Pancreas (tissue), 10 donors: ENCODE data around the gene PRRX2. TPM values are rescaled to one million over a fixed set of nuclear protein-coding genes. Genes with fewer than 3 reads are reported as not detected.

Source experiments
- ATAC-seq, 4 donors: fragments of 200-7000 bp; cut with Tn5 transposase; one replicate each; pipeline versions ENCODE4 v1.8.0 to v1.9.1; 2020; ENCODE audit warnings: mild to moderate bottlenecking in 4 of 4, moderate library complexity in 4 of 4
- DNase-seq, 6 donors: peaks; one replicate each; pipeline ENCODE4 v3.0.0-alpha.2; 2020
- FAIRE-seq: peaks from 2 replicates; lab custom pipeline; 2012; peaks lifted over from hg19 to GRCh38; lab: Jason Lieb, UNC
- H3K27ac ChIP-seq, 4 donors: fragments of 200-600 bp; sonication (generic); 1 replicate in 3 of 4; 2 replicates in 1 of 4; pipeline versions ENCODE4 v1.5.0 to v1.8.0; 2020
- H3K27me3 ChIP-seq, 4 donors: fragments of 200-600 bp; one replicate each; pipeline ENCODE4 v1.8.0; 2021
- H3K36me3 ChIP-seq, 3 donors: fragments of 200-600 bp; sonication (generic) in 1 of 3; one replicate each; pipeline versions ENCODE4 v1.5.0 to v1.8.0; 2020 to 2021
- H3K4me1 ChIP-seq, 3 donors: fragments of 200-600 bp; one replicate each; pipeline ENCODE4 v1.8.0; 2021
- H3K4me3 ChIP-seq, 4 donors: fragments of 200-600 bp; sonication (generic) in 2 of 4; one replicate each; pipeline versions ENCODE4 v1.5.0 to v1.8.0; 2020 to 2021
- H3K9me3 ChIP-seq, 4 donors: fragments of 200-600 bp; one replicate each; pipeline ENCODE4 v1.8.0; 2021
- CTCF ChIP-seq, 4 donors: fragments of 200-600 bp; sonication (generic) in 3 of 4; IDR thresholded peaks; one replicate each; pipeline versions ENCODE4 v1.5.0 to v1.8.0; 2021; ENCODE audit warnings: antibody characterized with exemption in 4 of 4
- WGBS, 2 donors: extraction: QIAGEN DNeasy Blood & Tissue Kit; methylation state at CpG; one replicate each; pipeline ENCODE4 v1.1.7; 2013; 5-methylcytosine and 5-hydroxymethylcytosine counted together
- intact Hi-C, 3 donors: fragments of 100-400 bp; cut with DNase I; formaldehyde crosslinking; loops; one replicate each; pipeline versions ENCODE4 v1.11.1 to v1.14.2; 2022
- polyA plus RNA-seq, 2 donors: library from polyadenylated mRNA; stranded (reverse); fragments of 200-250 nt; gene quantifications; one replicate each; pipeline ENCODE4 v1.2.3, GENCODE V29; 2013
- total RNA-seq, 6 donors: library from RNA; stranded (reverse); fragmentation: NEBNext Ultra II Directional in 4 of 6; extraction: Animal tissue kit (Norgen Biotek cat#: 25700) in 4 of 6; gene quantifications; one replicate each; pipeline versions ENCODE4 v1.2.1 to v1.2.4, GENCODE V29; 2021 to 2023
- donor health status: healthy with polysubstance abuse.
- donor health status: DM: no; HTN: no; CAD: no; lungs with moderate emphysema.
- donor health status: DM: no; HTN: no; CAD: no.
- donor health status: control.
- donor health status: control.
- donor health status: Bipolar disorder and iron deficiency.
- donor health status: DM: yes; HTN: yes; CAD: no.
- donor health status: DM: no; HTN: no; CAD: no.
- donor health status: DM: no; HTN: no; CAD: no.
- donor health status: DM: yes; HTN: yes; CAD: no.

PRRX2 gene
- total and polyA plus RNA-seq, 8 donors = 0.16 to 2.0 (median 0.64) TPM; not detected in 1

DNA sequence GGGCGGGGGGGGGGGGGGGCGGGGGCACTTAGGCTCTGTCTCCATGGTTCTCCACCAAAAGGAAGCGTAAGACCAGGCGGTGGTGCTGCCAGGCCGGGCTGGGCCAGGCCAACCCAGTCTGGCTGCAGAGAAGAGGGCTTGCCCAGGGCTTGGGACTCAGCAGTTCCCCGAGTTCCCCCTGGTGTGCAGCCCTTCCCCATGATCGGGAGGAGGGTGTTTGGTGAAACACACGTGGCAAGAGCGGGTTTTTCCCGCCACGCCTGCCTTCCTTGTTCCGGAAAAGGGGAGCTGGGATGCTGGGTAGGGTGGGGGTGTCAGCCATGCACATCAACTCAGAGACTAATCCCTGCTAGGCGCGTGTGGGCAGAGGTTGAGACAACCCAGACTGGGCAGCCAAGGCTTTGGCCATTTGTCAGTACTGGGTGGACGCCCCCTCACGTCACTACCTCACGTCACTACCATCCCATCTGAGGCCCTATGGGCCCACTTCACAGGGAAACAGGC is 32.9 kb downstream of the PRRX2 start:
- WGBS, 2 donors = 32 to 33% methylated on average over 12 to 16 of the region's 17 CpGs
- FAIRE-seq (no peak), ATAC-seq (peak in 2 of 4 donors; percentile 43 to 56), DNase-seq (peak in 1 of 6 donors; percentile 29)
- no peak overlapping the region for H3K4me3 ChIP-seq
- H3K27me3 ChIP-seq = peaks cover 0 to 5% (median 0%) of the 10 kb centered on the region in 4 donors
- TF ChIP-seq CTCF (IDR thresholded peaks at IDR 0.05) = no peak
- intact Hi-C loops = no loop called here
- no peak overlapping the region for H3K27ac ChIP-seq
- H3K36me3 ChIP-seq = no peaks in the 10 kb centered on the region
- no peaks in the 10 kb centered on the region for H3K9me3 ChIP-seq
- H3K4me1 ChIP-seq = peaks cover 0 to 8% (median 5%) of the 10 kb centered on the region in 3 donors

GRCh38 chr9:129701054-129701453 is 35.6 kb downstream of the PRRX2 start:
- peaks cover 0 to 5% (median 0%) of the 10 kb centered on the region in 4 donors for H3K27me3 ChIP-seq
- no peak overlapping the region for H3K27ac ChIP-seq
- WGBS, 2 donors = 58 to 62% methylated on average over 11 of the region's 11 CpGs
- H3K4me1 ChIP-seq = peaks cover 0 to 8% (median 5%) of the 10 kb centered on the region in 3 donors
- no peak for DNase-seq
- H3K9me3 ChIP-seq = no peaks in the 10 kb centered on the region
- TF ChIP-seq CTCF (IDR thresholded peaks at IDR 0.05) = no peak
- no peak for FAIRE-seq
- intact Hi-C loops = no loop called here
- H3K36me3 ChIP-seq = no peaks in the 10 kb centered on the region
- H3K4me3 ChIP-seq = no peak overlapping the region
- ATAC-seq = no peak

DNA sequence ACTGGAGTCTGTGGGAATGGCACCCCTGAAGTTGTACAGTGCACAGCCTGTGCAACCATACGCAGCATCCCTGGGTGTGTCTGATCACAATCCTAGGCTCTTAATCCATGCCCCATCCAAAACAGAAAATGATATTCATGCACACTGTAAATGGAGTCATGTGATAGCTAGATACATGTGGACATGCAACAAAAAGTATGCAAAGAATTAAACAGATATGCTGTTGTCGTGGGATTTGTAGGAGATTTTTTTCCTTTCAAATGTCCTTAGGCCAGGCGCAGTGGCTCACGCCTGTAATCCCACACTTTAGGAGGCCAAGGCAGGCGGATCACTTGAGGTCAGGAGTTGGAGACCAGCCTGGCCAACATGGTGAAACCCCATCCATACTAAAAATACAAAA is 36.1 kb downstream of the PRRX2 start:
- H3K4me3 ChIP-seq = no peak overlapping the region
- FAIRE-seq (no peak), ATAC-seq (no peak), DNase-seq (no peak)
- peaks cover 0 to 8% (median 5%) of the 10 kb centered on the region in 3 donors for H3K4me1 ChIP-seq
- no peaks in the 10 kb centered on the region for H3K36me3 ChIP-seq
- H3K27me3 ChIP-seq = peaks cover 0 to 5% (median 0%) of the 10 kb centered on the region in 4 donors
- intact Hi-C loops = no loop called here
- TF ChIP-seq CTCF (IDR thresholded peaks at IDR 0.05) = no peak
- no peaks in the 10 kb centered on the region for H3K9me3 ChIP-seq
- no peak overlapping the region for H3K27ac ChIP-seq
- WGBS, 2 donors = 60 to 71% methylated on average over 5 of the region's 5 CpGs

- peak in 3 of 4 donors; percentile 18 to 49 (median 30) for ATAC-seq
- H3K9me3 ChIP-seq = no peaks in the 10 kb centered on the region
- peaks cover 0 to 1% (median 0%) of the 10 kb centered on the region in 3 donors for H3K4me1 ChIP-seq
- intact Hi-C loops = no loop called here
- no peak overlapping the region for H3K27ac ChIP-seq
- no peak for FAIRE-seq
- H3K27me3 ChIP-seq = peaks cover 0 to 5% (median 0%) of the 10 kb centered on the region in 4 donors
- H3K36me3 ChIP-seq = no peaks in the 10 kb centered on the region
- no peak overlapping the region for H3K4me3 ChIP-seq
- no peak for DNase-seq
- 36 to 42% methylated on average over 19 of the region's 19 CpGs for WGBS, 2 donors
- TF ChIP-seq CTCF (IDR thresholded peaks at IDR 0.05) = no peak
These were observed 37.4 kb downstream of the PRRX2 start for GRCh38 chr9:129702589-129703520.
